ENCODE data around the gene OTOG. TPM values are rescaled to one million over a fixed set of nuclear protein-coding genes. Genes with fewer than 3 reads are reported as not detected.

OTOG gene
- total RNA-seq, 6 experiments from 2014 or later = not detected

DNA sequence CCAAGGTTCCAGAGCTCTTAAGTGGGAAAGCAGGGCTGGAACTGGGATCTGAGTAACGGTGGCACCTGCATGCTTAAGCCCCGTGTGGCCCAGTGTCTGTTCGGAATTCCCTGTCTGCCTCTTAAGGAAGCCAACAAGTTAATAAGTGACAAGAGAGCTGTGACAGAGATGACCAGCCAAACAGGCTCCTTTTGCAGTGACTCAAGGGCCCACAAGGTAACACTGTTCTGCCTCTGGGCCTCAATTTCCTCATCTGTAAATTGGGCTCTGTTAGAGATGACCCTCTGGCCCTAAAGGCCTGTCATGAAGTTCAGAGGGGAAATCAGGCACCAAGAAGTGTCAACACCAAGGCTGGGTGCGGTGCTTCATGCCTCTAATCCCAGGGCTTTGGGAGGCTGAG is 21.5 kb upstream of the OTOG start:
- 86% methylated on average over 4 of the region's 4 CpGs for WGBS (ENCODE audit: insufficient coverage, low coverage, low lambda C conversion rate, missing lambda C conversion rate)
- Histone ChIP-seq H3K27ac (no peak overlapping the region), H3K4me1 (no peaks in the 10 kb centered on the region), H3K9me3 (no peaks in the 10 kb centered on the region), H3K4me3 (no peak overlapping the region), H3K27me3 (no peaks in the 10 kb centered on the region), H3K36me3 (no peaks in the 10 kb centered on the region)
- no peak for ATAC-seq
- TF ChIP-seq, protein P1, sequence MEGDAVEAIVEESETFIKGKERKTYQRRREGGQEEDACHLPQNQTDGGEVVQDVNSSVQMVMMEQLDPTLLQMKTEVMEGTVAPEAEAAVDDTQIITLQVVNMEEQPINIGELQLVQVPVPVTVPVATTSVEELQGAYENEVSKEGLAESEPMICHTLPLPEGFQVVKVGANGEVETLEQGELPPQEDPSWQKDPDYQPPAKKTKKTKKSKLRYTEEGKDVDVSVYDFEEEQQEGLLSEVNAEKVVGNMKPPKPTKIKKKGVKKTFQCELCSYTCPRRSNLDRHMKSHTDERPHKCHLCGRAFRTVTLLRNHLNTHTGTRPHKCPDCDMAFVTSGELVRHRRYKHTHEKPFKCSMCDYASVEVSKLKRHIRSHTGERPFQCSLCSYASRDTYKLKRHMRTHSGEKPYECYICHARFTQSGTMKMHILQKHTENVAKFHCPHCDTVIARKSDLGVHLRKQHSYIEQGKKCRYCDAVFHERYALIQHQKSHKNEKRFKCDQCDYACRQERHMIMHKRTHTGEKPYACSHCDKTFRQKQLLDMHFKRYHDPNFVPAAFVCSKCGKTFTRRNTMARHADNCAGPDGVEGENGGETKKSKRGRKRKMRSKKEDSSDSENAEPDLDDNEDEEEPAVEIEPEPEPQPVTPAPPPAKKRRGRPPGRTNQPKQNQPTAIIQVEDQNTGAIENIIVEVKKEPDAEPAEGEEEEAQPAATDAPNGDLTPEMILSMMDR (IDR thresholded peaks at IDR 0.05) = no peak
- no peak for TF ChIP-seq POLR2A (IDR thresholded peaks at IDR 0.05)
- intact Hi-C loops (cut with DNase I) = no loop called here
- no peak for DNase-seq

- Histone ChIP-seq H3K9me3 (no peaks in the 10 kb centered on the region), H3K4me3 (no peak overlapping the region), H3K27me3 (no peaks in the 10 kb centered on the region), H3K27ac (no peak overlapping the region), H3K36me3 (no peaks in the 10 kb centered on the region), H3K4me1 (no peaks in the 10 kb centered on the region)
- intact Hi-C loops (cut with DNase I) = no loop called here
- ATAC-seq (no peak), DNase-seq (no peak)
- WGBS (ENCODE audit: insufficient coverage, low coverage, low lambda C conversion rate, missing lambda C conversion rate) = 55% methylated on average over 2 of the region's 13 CpGs
- TF ChIP-seq, protein P1 (IDR thresholded peaks at IDR 0.05) = no peak
- no peak for TF ChIP-seq POLR2A (IDR thresholded peaks at IDR 0.05)
Observed at GRCh38 chr11:17526326-17526725, 20.7 kb upstream of the OTOG start.

GRCh38 chr11:17526931-17527627 is 20.0 kb upstream of the OTOG start:
- 48% methylated on average over 5 of the region's 20 CpGs for WGBS (ENCODE audit: insufficient coverage, low coverage, low lambda C conversion rate, missing lambda C conversion rate)
- TF ChIP-seq, protein P1 (IDR thresholded peaks at IDR 0.05) = no peak
- TF ChIP-seq POLR2A (IDR thresholded peaks at IDR 0.05) = no peak
- no peaks in the 10 kb centered on the region for H3K4me1 ChIP-seq
- no peaks in the 10 kb centered on the region for H3K27me3 ChIP-seq
- H3K9me3 ChIP-seq = no peaks in the 10 kb centered on the region
- H3K36me3 ChIP-seq = no peaks in the 10 kb centered on the region
- H3K4me3 ChIP-seq = no peak overlapping the region
- DNase-seq (no peak), ATAC-seq (no peak)
- H3K27ac ChIP-seq = no peak overlapping the region
- intact Hi-C loops (cut with DNase I) = no loop called here

DNA sequence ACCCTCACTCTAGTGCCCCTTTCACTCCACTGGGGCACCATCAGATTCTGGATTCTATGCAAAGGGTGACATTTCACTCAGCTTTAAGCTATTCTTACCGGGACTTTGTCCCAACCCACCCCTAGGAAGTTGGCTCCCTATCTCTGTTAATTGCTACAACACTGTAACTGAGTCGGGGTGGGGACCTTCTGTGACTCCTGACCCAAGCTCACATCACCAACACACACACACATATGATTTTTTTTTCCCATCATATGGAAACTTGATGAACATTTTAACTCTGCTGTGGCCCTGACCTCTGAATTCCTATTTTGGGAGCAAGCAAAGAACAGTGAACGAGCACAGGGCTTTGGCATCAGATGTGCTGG is 19.4 kb upstream of the OTOG start:
- Histone ChIP-seq H3K27me3 (no peaks in the 10 kb centered on the region), H3K4me1 (no peaks in the 10 kb centered on the region), H3K4me3 (no peak overlapping the region), H3K27ac (no peak overlapping the region), H3K9me3 (no peaks in the 10 kb centered on the region), H3K36me3 (no peaks in the 10 kb centered on the region)
- no peak for ATAC-seq
- DNase-seq = no peak
- intact Hi-C loops (cut with DNase I) = no loop called here
- 42% methylated on average over 2 of the region's 3 CpGs for WGBS (ENCODE audit: insufficient coverage, low coverage, low lambda C conversion rate, missing lambda C conversion rate)
- TF ChIP-seq, protein P1 (IDR thresholded peaks at IDR 0.05) = no peak
- no peak for TF ChIP-seq POLR2A (IDR thresholded peaks at IDR 0.05)
